ENCODE results near the gene LENG1. TPM values are rescaled to one million over a fixed set of nuclear protein-coding genes. Genes with fewer than 3 reads are reported as not detected.

Gene LENG1
- total RNA-seq, 1 donor from 2014 or later, result 6.3 TPM

DNA sequence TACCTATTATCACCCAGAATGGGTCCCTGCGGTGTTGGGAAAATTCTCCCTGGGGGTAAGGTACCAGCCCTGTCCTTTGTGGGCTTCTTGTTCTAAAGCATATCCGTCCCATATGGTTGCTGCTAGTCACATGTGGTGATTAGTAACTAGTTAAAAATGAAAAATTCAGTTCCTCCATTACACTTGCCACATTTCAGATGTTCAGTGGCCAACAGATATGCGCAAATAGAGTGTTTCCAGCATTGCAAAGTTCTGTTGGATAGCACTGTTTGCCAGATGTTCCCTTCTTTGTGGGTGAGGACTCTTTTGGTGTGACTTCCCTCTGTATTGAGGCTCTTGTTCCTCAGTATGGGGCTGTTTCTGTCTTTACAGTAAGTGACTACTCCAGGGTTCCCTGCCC lies 18.2 kb downstream of the LENG1 start:
- DNase-seq (ENCODE audit: low spot score), result no peak

DNA sequence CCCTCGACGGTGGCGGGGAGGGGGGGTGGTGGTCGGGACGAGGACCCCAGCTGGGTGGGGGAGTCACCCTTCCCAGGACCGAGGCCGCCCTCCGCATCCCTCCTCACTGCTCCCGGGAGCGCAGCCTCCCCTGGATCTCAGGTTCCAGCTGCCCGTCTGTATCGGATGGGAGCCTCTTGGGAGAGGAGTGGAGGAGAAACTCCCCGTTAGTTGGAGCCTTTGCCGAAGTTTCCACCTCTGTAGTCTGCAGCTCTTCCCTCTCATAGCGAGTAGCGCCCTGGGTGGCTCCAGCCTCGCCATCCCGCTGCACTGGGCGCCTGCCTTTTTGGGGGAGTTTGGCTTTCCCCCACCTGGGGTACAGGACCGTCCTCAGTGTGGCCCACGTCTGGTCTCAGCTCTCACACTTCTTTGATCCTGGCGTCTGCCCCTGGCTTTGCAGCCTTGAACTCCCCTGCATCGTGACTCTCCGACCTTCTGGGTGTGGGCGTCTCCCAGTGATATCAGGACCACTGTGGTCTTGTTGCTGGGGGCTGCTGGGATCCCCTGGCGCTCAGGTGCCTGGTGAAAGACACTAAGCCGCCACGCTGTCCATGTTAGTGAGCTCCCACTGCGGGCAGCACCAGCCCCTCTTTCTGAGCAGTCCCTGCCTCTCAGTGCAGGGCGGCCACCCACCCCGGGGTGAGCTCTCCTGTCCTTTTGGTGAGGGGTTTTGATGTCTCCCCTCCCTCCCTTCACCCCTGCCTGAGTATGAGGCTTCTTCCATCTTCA lies 20.8 kb downstream of the LENG1 start:
- DNase-seq (ENCODE audit: low spot score), result no peak

DNA sequence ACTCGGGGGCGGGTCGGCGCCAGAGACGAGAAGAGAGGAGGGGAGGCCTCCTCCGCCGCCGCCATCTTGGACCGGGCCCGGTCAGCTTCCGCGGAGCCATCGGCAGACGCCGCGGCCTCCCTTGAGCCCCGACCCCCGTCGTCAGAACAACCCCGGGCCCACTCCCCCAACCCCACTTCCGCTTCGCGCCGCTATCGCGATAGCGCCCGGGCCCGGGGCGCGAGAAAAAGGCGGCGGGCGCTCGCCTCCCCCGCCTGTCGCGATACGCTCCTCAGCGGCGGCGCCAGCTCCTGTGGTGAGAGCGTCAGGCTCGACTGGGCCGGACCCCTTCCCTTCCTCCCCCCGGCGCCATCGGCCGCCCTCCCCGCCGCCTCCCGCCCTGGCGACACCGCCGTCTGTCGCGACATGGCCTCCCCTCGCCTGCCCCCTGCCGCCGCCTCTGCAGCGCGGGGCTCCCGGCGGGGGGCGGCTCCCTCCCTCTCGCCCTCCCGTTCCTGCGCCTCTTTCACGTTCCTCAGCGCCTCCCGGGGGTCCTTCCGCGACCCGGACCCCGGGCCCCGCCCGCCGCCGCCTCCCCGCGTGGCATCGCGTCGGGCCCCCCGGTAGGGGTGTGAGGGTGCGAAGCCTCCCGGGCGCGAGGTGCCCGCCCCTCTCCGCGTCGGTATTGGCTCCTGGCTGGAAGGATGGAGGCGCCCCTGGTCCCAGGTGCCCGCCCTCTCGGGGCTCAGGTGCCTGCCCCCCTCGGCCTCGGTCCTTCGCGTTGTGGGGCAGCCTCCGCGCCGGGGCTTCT lies 21.6 kb downstream of the LENG1 start, which contains the start of gene CNOT3:
Gene CNOT3, plus strand, starts transcription at position 64 of the 790 bp plus-strand sequence. CDS start 5,217 bp downstream, outside the sequence.
- no peak for DNase-seq (ENCODE audit: low spot score)

DNA sequence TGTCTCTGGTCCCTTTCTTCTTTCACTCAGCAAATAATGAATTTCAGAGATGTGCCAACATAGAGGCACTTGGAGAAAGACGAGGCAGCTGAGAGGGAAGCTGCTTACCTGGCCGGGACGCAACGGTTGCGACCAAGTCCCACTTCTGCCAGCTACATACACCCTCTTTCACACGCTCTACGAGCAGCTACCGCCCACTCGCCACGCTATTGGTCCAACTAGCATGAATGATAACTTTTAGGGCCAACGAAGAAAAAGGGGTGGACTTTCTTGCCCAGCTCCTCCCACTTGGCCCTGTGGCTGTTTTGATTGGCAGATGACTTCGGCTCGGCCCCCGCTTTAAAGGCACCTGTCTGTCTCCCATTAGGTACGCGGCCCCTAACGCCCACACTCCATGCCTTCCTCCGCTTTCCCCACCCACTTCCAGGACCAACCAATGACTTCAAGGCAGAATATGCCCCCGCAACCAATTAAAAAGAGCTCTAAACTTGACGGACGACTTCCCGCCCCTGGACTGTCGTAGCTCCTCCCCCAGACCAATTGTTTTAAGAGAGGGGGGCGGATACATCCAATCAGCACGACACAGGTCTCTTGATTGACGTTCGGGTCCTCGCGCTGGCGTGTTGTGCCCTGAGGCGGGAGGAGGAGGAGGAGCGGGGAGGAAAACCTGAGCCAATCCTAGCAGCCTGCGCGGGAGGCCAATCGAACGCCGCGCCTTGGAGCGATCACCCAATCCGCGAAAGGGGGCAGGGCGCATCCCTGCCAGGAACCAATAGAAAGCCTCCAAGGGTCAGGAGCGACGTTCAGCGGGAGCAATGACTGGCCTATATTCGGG lies 22.4 kb downstream of the LENG1 start:
- peak; percentile 100 for DNase-seq (ENCODE audit: low spot score)

DNA sequence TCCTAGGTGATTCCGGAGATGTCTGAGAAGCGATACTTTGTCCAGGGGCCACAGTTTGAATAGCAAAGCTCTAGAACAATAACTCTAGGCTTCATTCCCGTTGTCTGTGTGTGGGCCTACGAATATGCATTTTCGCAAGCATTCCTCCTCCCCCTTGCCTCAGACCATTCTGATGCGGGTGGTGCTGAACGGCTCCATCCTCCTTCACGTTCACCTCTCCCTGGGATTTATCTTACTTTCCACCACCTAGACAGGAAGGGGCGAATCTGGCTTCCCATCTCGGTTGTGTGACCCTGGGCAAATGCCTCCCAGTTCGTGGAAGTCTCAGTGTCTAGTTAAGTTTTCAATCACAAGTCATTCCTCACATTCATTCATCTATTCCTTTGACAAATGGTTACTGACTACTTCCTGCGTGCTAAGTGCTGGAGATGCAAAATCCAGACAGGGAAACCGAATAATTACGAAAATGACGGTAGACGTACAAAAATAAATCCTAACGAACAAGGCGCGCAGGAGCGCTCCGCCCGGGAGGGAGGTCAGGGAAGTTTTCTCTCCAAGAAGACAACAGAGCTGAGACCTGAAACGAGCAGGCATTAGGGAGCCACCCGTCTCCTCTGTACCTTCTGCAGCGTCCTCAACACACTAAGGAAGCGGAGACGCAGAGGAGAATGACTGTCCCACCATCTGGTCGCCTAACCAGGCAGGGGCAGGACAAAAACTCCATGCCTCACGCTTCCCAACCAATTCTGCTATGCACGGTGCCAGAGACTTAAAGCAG lies 23.2 kb downstream of the LENG1 start:
- DNase-seq (ENCODE audit: low spot score), result no peak

DNA sequence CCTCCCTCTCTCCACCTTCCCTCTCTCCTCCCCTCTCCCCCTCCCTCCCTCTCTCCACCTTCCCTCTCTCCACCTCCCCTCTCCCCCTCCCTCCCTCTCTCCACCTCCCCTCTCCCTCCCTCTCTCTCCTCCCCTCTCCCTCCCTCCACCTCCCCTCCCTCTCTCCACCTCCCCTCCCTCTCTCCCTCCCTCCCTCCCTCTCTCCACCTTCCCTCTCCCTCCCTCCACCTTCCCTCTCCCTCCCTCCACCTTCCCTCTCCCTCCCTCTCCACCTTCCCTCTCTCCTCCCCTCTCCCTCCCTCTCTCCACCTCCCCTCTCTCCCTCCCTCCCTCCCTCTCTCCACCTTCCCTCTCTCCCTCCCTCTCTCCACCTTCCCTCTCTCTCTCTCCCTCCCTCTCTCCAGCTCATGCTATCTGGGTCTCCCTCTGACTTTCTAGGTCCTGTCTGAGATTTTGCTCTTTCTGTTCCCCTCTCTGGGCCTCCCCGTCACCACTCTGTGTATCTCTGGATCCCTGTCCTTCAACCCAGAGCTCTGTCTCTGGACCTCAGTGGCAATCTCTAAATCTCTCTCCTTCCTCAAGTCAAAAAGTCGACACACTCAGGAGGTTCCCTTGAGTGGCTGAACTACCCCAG lies 25.4 kb downstream of the LENG1 start:
- DNase-seq (ENCODE audit: low spot score), result no peak

DNA sequence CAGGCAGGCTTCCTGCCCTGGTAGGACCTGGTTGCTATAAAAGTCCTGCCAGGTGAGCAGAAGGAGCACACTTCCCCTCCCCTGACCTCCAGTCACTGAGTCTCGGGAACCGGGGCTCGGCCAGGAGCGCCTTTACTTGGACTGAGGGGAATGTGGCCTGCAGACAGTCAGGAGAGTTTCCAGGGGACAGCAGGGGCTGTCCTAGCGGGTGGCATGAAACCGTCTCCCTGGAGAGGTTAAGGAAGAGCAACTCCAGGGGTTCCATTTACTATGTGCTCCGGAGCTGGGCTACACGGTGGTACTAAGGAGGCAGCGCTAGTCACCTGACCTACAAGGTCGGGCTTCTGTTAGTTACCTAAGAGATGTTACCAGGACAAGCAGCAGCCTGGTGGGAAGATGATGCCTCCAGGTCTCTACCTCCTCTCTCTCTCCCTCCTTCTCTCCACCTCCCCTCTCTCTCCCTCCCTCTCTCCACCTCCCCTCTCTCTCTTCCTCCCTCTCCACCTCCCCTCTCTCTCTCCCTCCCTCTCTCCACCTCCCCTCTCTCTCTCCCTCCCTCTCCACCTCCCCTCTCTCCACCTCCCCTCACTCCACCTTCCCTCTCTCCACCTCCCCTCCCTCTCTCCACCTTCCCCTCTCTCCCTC lies 26.1 kb downstream of the LENG1 start:
- peak; percentile 55 for DNase-seq (ENCODE audit: low spot score)

DNA sequence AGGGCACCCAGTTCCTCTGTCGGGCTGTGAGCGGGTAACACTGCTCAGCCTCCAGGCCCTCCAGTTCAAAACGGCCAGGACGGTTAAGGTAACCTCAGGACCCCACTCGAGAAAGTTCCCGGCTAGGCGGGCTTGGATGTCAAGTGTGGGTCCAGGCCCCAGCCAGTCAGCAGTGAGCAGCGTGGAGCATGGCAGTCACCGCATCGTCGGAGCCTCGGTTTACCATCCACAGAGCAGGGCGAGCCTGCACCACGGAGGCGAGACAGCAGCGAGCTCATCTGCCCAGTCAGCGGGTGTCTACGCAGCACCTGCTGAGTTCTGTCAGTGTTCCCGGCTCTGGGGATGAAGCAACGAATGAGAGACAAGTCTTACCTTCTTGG lies 29.9 kb downstream of the LENG1 start:
- no peak for DNase-seq (ENCODE audit: low spot score)

DNA sequence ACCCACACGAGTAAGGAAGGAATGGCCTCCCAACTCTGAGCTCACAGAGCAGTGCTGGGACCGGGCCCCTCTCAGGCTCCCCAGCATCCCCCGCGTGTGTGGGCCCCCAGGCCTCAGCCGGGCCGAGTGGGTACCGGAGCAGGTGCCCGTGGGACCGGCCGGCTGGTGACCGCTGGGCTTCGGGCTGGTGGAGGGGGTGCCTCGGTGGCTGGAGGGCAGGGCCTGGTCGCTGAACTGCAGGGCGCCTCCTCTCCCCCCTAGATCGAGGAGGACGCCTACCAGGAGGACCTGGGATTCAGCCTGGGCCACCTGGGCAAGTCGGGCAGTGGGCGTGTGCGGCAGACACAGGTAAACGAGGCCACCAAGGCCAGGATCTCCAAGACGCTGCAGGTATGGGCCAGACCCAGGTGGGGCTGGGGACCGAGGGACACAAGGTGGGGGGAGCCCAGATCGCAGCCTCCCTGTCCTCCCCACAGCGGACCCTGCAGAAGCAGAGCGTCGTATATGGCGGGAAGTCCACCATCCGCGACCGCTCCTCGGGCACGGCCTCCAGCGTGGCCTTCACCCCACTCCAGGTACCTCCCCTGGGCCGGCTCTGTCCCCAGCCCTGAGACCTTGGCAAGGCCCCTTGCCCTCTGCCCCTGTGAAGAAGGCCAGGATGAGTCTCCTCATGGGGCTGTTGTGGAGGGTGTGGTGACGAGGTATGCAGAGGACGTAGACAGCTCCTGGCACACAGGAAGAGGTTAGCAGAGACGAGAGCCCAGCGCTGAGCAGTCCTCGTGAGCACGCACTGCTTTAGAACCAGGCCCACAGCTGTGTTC lies 30.5 kb downstream of the LENG1 start:
- no peak for DNase-seq (ENCODE audit: low spot score)

DNA sequence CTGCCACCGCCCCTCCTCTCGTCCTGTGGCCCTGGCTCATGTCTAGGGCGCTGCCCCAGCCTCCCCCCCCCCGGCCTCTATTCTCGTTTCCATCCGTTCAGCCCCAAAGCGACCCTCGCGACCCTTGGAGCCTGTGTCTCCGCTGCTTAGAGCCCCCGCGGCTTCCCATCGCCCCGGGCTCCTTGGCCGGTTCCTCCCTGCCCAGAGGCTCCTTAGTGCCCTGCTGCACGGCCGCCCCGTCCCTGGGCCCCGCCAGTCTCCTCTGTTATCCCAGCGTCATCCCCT lies 31.1 kb downstream of the LENG1 start:
- no peak for DNase-seq (ENCODE audit: low spot score)

DNA sequence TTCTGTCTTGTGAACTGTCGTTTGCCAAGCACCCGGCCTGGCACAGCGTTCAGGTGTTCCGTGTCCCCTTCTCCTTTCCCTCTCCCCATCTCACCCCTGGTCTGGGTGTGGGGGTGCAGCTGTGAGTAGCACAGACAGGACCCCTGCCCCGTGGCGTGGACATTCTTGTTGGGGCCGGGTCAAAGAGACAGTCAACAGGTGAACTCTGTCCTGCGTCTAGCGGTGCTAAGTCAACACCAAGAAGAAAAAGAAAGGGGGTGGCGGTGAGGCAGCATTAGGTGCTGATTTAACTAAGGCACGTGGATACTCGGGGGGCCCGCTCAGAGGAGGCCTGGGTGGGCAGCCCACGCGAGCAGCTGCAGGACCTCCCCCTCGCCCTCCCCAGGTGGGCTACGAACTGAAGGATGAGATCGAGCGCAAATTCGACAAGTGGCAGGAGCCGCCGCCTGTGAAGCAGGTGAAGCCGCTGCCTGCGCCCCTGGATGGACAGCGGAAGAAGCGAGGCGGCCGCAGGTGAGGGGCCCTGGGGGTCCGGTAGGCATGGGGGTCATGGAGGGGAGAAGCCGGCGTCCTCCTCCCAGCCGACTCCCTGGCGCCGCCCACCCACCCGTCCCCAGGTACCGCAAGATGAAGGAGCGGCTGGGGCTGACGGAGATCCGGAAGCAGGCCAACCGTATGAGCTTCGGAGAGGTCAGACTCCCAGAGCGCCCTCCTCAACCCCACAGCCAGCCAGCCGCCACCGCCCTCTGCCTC lies 31.7 kb downstream of the LENG1 start:
- no peak for DNase-seq (ENCODE audit: low spot score)

DNA sequence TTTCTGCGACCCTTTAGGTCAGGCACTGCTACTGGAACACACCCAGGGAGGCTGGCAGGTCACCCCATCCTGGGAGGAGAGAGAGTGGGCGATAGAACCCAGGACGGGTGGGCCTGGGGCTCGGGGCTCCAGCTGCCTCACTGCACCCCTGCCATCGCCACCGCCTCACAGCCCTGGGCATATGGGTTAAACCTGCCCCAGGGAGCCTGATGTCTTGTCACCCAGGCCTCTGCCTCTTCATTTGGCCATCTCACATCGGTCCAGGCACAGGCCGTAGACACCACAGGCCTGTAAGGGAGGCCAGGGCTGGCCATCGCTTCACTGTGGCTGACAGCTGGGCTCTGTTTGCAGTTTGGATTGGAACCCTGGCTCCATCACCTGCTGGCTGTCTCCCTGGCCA lies 33.8 kb downstream of the LENG1 start:
- DNase-seq (ENCODE audit: low spot score), result no peak

DNA sequence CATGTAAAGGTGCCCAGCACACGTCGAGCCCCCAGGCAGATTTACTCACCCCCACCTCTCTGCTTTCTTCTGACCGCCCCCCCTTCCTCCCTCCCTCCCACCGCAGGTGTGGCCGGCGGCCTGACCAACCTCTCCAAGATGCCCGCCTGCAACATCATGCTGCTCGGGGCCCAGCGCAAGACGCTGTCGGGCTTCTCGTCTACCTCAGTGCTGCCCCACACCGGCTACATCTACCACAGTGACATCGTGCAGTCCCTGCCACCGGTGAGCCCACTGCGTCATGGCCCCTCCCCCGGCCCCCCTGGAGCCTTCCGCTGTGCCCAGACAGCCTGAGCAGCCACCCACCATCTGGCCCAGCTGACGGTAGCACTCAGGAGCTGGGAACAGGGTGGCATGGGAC lies 35.1 kb downstream of the LENG1 start:
- no peak for DNase-seq (ENCODE audit: low spot score)

DNA sequence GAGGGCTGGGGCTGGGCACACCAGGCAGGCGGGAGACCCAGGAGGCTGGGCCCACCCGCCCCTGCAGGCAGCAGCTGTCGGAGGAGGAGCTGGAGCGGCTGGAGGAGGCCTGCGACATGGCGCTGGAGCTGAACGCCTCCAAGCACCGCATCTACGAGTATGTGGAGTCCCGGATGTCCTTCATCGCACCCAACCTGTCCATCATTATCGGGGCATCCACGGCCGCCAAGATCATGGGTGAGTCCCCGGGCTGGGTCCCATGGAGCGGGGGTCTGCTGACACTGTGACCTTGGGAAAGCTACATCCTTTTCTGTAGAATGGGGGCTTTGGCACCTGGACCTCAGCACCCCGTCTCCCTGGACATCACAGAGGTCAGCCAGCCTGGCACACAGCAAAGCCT lies 35.8 kb downstream of the LENG1 start:
- no peak for DNase-seq (ENCODE audit: low spot score)

DNA sequence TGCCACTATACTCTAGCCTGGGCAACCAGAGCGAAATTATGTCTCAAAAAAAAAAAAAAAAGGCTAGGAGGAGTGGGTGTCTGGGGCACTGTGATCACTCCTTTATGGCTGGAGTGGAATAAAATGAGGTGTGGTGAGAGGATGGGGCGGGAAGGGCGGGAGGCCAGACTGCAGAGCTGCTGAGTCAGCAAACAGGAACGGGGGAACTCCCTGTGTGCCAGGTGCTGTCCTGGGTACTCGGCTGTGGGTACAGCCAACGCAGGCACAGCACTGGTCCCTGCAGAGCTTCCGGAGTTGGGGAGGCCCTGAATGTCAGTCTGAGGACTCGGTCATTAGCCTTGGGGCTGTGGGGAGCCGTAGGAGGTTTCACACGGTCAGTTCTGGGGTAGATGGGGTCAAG lies 38.3 kb downstream of the LENG1 start:
- DNase-seq (ENCODE audit: low spot score), result no peak

DNA sequence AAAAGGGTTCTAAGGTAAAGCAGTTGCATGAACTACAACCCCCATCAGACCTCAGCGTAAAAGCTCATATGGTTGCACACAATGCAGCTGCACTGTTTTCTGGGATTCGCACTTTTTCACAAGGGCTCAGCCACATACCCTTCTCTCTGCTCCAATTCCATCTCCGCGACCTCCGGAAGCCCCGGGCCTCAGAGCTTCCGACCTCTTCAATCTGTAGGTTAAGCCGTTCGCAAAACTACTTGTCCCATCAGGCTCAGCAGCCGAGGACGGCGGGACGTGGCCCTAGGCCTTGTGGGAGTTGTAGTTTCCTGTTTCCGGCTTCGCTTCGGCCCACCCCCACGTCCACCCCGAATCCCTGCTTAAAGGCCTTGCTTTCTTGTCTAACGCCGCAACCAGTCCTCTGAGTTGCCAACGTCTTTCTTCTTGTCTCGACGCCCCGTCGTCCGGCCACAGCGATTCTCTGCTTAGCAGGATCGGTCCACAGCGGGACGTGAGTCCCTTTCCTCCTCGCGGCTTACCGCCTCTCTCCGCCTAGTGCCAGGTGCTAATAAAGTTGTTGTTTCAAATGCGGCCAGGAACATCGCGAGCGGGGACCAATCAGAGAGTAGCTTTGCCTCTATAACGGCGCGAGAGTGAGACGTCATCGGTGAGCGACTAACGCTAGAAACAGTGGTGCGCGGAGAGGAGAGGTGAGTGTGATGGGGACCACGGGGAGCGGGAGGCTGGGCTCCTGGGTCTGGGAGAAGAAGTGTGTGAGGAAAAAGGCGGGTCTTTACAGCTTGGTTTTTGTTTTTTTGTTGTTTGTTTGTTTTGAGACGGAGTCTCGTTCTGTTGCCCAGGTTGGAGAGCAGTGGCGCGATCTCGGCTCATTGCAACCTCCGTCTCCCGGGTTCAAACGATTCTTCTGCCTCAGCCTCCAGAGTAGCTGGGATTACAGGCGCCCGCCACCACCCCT lies 44.1 kb downstream of the LENG1 start, which contains the start of the genes PRPF31 and TFPT:
Gene PRPF31, plus strand, starts transcription at position 646 of the 955 bp plus-strand sequence. CDS start 2,525 bp downstream, outside the sequence.
Gene TFPT, minus strand, starts transcription at position 549 of the 955 bp plus-strand sequence. Its CDS starts 388 bp downstream, at position 161.
- peak; percentile 99 for DNase-seq (ENCODE audit: low spot score)

DNA sequence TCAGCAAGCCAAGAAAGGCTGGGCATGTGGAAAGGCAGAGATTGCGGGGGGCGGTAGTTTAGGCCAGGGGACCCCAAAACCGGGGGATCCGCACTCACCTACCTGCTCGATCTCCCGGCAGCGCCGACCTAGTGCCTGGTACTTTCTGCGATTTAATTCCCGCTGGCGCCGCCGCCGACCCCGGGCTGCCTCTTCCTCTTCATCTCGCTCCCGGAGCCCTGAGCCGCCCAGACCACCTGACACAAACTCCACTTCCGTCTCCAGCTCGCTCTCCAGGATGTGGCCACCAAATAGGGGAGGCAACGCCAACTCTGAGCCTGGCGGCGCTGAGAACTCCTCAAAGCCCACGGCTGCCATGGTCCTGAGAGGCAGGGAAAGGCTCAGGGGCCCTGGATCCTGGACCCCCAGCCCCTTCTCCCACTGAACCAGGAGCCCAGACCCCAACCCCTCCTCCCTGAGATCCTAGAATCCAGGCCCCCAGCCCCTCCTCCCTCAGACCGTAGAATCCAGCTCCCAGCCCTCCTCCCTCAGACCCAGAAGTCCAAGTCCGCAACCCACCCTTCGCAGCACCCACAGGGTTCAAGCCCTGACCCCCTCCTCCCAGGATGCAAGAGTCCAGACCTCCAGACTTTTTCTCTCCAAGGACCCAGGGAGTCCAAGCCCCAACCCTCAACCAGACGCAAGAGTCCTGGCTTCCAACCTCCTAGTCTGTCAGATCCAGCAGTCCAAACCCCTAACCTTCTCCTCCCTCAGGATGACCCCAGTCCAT lies 45.0 kb downstream of the LENG1 start:
- DNase-seq (ENCODE audit: low spot score), result no peak

All from umbilical cord (tissue), 2 donors.